NB4 (cell line): ENCODE measurements around the gene MAP2K6.

Source experiments
- MAX ChIP-seq: IDR thresholded peaks from 2 replicates; pipeline ENCODE4 v1.6.1; 2011; ENCODE audit warnings: low read depth, low read length
- MYC ChIP-seq: IDR thresholded peaks from 2 replicates; pipeline ENCODE4 v1.6.1; 2011; ENCODE audit warnings: low read depth, low read length
- POLR2A ChIP-seq: IDR thresholded peaks from 2 replicates; pipeline ENCODE4 v1.6.1; 2011; ENCODE audit warnings: mild to moderate bottlenecking; ENCODE audit not compliant: insufficient read length; ENCODE audit errors: extremely low read depth
- TF ChIP-seq, protein P1 (sequence below): IDR thresholded peaks from one replicate; pipeline ENCODE4 v1.5.1; 2012; ENCODE audit warnings: low read depth, low read length

DNA sequence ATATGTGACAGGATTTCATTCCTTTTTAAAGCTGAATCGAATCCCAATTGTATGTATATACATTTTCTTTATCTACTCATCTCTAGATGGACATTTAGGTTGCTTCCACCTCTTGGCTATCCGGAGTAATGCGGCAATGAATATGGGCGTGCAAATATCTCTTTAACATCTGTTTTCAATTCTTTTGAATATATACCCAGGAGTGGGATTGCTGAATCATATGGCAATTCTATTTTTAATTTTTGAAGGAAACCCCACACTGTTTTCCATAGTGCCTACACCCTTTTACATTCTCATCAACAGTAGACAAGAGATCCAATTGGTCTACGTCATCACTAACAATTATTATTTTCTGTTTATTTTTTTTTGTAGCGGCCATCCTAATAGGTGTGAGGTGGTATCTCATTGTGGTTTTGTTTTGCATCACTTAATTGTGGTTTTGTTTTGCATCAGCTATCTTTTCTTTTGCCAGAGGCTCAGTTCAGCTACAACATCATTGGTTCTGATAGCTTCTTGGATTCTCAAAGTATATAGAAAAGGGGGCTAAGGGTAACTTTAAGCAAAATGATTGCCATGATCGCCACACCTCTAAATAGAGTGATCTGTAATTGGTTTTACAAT is 25.6 kb upstream of the MAP2K6 start:
- TF ChIP-seq, protein P1, sequence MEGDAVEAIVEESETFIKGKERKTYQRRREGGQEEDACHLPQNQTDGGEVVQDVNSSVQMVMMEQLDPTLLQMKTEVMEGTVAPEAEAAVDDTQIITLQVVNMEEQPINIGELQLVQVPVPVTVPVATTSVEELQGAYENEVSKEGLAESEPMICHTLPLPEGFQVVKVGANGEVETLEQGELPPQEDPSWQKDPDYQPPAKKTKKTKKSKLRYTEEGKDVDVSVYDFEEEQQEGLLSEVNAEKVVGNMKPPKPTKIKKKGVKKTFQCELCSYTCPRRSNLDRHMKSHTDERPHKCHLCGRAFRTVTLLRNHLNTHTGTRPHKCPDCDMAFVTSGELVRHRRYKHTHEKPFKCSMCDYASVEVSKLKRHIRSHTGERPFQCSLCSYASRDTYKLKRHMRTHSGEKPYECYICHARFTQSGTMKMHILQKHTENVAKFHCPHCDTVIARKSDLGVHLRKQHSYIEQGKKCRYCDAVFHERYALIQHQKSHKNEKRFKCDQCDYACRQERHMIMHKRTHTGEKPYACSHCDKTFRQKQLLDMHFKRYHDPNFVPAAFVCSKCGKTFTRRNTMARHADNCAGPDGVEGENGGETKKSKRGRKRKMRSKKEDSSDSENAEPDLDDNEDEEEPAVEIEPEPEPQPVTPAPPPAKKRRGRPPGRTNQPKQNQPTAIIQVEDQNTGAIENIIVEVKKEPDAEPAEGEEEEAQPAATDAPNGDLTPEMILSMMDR, result no peak
- TF ChIP-seq MYC, result no peak
- no peak for TF ChIP-seq POLR2A
- no peak for TF ChIP-seq MAX
